ENCODE data around the gene ALDH1B1.

ALDH1B1 gene

GRCh38 chr9:38418366-38418765 is 25.9 kb downstream of the ALDH1B1 start:
- DNase-seq: no peak

- no peak for DNase-seq
Measured at GRCh38 chr9:38419181-38419580, 26.7 kb downstream of the ALDH1B1 start.

- no peak for DNase-seq
Measured at GRCh38 chr9:38421498-38422211, 29.2 kb downstream of the ALDH1B1 start.

- no peak for DNase-seq
Measured at GRCh38 chr9:38422555-38423260, 30.2 kb downstream of the ALDH1B1 start.

- no peak for DNase-seq
Measured at GRCh38 chr9:38423273-38423972, 30.9 kb downstream of the ALDH1B1 start.

GRCh38 chr9:38423973-38424843 is 31.7 kb downstream of the ALDH1B1 start, which contains the start of gene IGFBPL1:
TSS of gene IGFBPL1 (minus strand) at chr9:38424454. CDS start at chr9:38424424, 30 bp downstream.
- DNase-seq: no peak

GRCh38 chr9:38424918-38425317 is 32.4 kb downstream of the ALDH1B1 start:
- DNase-seq: no peak

- DNase-seq: no peak
Measured at GRCh38 chr9:38428062-38428461, 35.6 kb downstream of the ALDH1B1 start.

GRCh38 chr9:38431116-38431515 is 38.6 kb downstream of the ALDH1B1 start:
- no peak for DNase-seq

- no peak for DNase-seq
Measured at GRCh38 chr9:38432922-38433510, 40.5 kb downstream of the ALDH1B1 start.

GRCh38 chr9:38434365-38434764 is 41.9 kb downstream of the ALDH1B1 start:
- no peak for DNase-seq

GRCh38 chr9:38434853-38435252 is 42.4 kb downstream of the ALDH1B1 start:
- DNase-seq: no peak

- no peak for DNase-seq
Measured at GRCh38 chr9:38435521-38435920, 43.0 kb downstream of the ALDH1B1 start.

- no peak for DNase-seq
Measured at GRCh38 chr9:38436708-38437107, 44.2 kb downstream of the ALDH1B1 start.

GRCh38 chr9:38437193-38437823 is 44.8 kb downstream of the ALDH1B1 start:
- DNase-seq: no peak

GRCh38 chr9:38439291-38439915 is 46.9 kb downstream of the ALDH1B1 start:
- DNase-seq: no peak

- DNase-seq: no peak
Measured at GRCh38 chr9:38439916-38440301, 47.4 kb downstream of the ALDH1B1 start.

- no peak for DNase-seq
Measured at GRCh38 chr9:38440516-38440915, 48.0 kb downstream of the ALDH1B1 start.

GRCh38 chr9:38441347-38442085 is 49.0 kb downstream of the ALDH1B1 start:
- DNase-seq: no peak

GRCh38 chr9:38442473-38443096 is 50.1 kb downstream of the ALDH1B1 start:
- no peak for DNase-seq
